GM12875 (cell line): ENCODE results near the gene EYS.

ENCODE experiments used
- H3K4me3 ChIP-seq: one replicate; pipeline ENCODE4 v1.5.1; 2011; ENCODE audit warnings: low read depth, low read length, control low read depth
- CTCF ChIP-seq: IDR thresholded peaks from 2 replicates; pipeline ENCODE4 v1.5.1; 2011; ENCODE audit warnings: low read depth, mild to moderate bottlenecking, control low read depth, inconsistent platforms, low read length, moderate library complexity, borderline replicate concordance; ENCODE audit not compliant: insufficient read depth

Gene EYS

GRCh38 chr6:64023693-64024092 lies 1683.3 kb downstream of the EYS start:
- no peak overlapping the region for H3K4me3 ChIP-seq
- no peak for TF ChIP-seq CTCF

- no peak overlapping the region for H3K4me3 ChIP-seq
- TF ChIP-seq CTCF, result no peak
These were observed 1692.4 kb downstream of the EYS start for GRCh38 chr6:64014595-64014994.

- no peak overlapping the region for H3K4me3 ChIP-seq
- no peak for TF ChIP-seq CTCF
These were observed 1694.0 kb downstream of the EYS start for GRCh38 chr6:64013011-64013410.

- TF ChIP-seq CTCF, result peak; percentile 50; the same call in 1 of the 2 replicates
- no peak overlapping the region for H3K4me3 ChIP-seq
These were observed 1694.5 kb downstream of the EYS start for GRCh38 chr6:64012351-64013001.

GRCh38 chr6:64010666-64011065 lies 1696.4 kb downstream of the EYS start:
- H3K4me3 ChIP-seq, result no peak overlapping the region
- no peak for TF ChIP-seq CTCF

GRCh38 chr6:64010010-64010409 lies 1697.0 kb downstream of the EYS start:
- no peak overlapping the region for H3K4me3 ChIP-seq
- no peak for TF ChIP-seq CTCF

GRCh38 chr6:64006246-64006645 lies 1700.8 kb downstream of the EYS start:
- TF ChIP-seq CTCF, result no peak
- H3K4me3 ChIP-seq, result no peak overlapping the region
